OCI-LY7 (cell line): Measurements from ENCODE around the gene SLC12A9. TPM values are rescaled to one million over a fixed set of nuclear protein-coding genes. Genes with fewer than 3 reads are reported as not detected.

Experiments used
- microRNA-seq: library from miRNA; unstranded; fragments of <30 nt; microRNA quantifications from one replicate; pipeline ENCODE4 v1.2.0, GENCODE V29; 2022; ENCODE audit warnings: borderline replicate concordance
- small RNA-seq: library from RNA; depleted of rRNA; stranded (forward); fragments of <200 nt; gene quantifications from one replicate; pipeline ENCODE3, GENCODE V24; 2014
- total RNA-seq, 2 experiments: library from RNA; depleted of rRNA in 1 of 2; stranded (reverse); fragments of >200 nt in 1 of 2; shearing (Covaris generic) in 1 of 2; gene quantifications; 2 replicates each; pipeline ENCODE4 v1.2.3, GENCODE V29; 2014 to 2022

The SLC12A9 gene
- total RNA-seq, 2 experiments from 2014 or later = 15.7 to 25.6 TPM

Small RNA genes lying within 50 kb of the gene (microRNA-seq; reads per million reads assigned to microRNA genes)
- not detected for gene MIR6875

Small RNA genes lying within 50 kb of the gene (small RNA-seq; reads per million reads assigned to genes)
- gene RN7SL549P = not detected
- gene RN7SL750P = not detected

Other genes with a start within 250 kb of the SLC12A9 start
- gene MOSPD3, start 240.2 kb upstream of the SLC12A9 start, total RNA-seq (2014; rRNA removed; shearing (Covaris generic)) = 7.1 and 12.0 TPM in 2 replicates
- 10.4 and 15.1 TPM in 2 replicates for gene MOSPD3, start 240.2 kb upstream of the SLC12A9 start, total RNA-seq (2022)
- 8.1 and 12.1 TPM in 2 replicates for gene TFR2, start 211.2 kb upstream of the SLC12A9 start, total RNA-seq (2014; rRNA removed; shearing (Covaris generic))
- gene TFR2, start 211.2 kb upstream of the SLC12A9 start, total RNA-seq (2022) = 25.0 and 26.0 TPM in 2 replicates
- not detected in 2 replicates for gene ACTL6B, start 196.3 kb upstream of the SLC12A9 start, total RNA-seq (2014; rRNA removed; shearing (Covaris generic))
- gene ACTL6B, start 196.3 kb upstream of the SLC12A9 start, total RNA-seq (2022) = not detected in 2 replicates
- gene GNB2, start 179.0 kb upstream of the SLC12A9 start, total RNA-seq (2014; rRNA removed; shearing (Covaris generic)) = 59.4 and 80.4 TPM in 2 replicates
- 174 and 180 TPM in 2 replicates for gene GNB2, start 179.0 kb upstream of the SLC12A9 start, total RNA-seq (2022)
- 35.7 and 40.2 TPM in 2 replicates for gene GIGYF1, start 158.5 kb upstream of the SLC12A9 start, total RNA-seq (2014; rRNA removed; shearing (Covaris generic))
- gene GIGYF1, start 158.5 kb upstream of the SLC12A9 start, total RNA-seq (2022) = 52.0 and 58.8 TPM in 2 replicates
- 82.6 and 94.3 TPM in 2 replicates for gene POP7, start 146.6 kb upstream of the SLC12A9 start, total RNA-seq (2014; rRNA removed; shearing (Covaris generic))
- 43.7 and 47.2 TPM in 2 replicates for gene POP7, start 146.6 kb upstream of the SLC12A9 start, total RNA-seq (2022)
- 0.13 TPM in 1 of 2 replicates, not detected in the other for gene EPO, start 132.2 kb upstream of the SLC12A9 start, total RNA-seq (2014; rRNA removed; shearing (Covaris generic))
- gene EPO, start 132.2 kb upstream of the SLC12A9 start, total RNA-seq (2022) = not detected in 2 replicates
- not detected in 2 replicates for gene ZAN, start 119.1 kb upstream of the SLC12A9 start, total RNA-seq (2014; rRNA removed; shearing (Covaris generic))
- not detected in 2 replicates for gene ZAN, start 119.1 kb upstream of the SLC12A9 start, total RNA-seq (2022)
- gene EPHB4, start 25.2 kb upstream of the SLC12A9 start, total RNA-seq (2014; rRNA removed; shearing (Covaris generic)) = 4.2 and 5.6 TPM in 2 replicates
- gene EPHB4, start 25.2 kb upstream of the SLC12A9 start, total RNA-seq (2022) = 7.3 and 8.0 TPM in 2 replicates
- gene TRIP6, start 14.7 kb downstream of the SLC12A9 start, total RNA-seq (2014; rRNA removed; shearing (Covaris generic)) = 2.2 and 3.3 TPM in 2 replicates
- 1.8 and 3.1 TPM in 2 replicates for gene TRIP6, start 14.7 kb downstream of the SLC12A9 start, total RNA-seq (2022)
- 154 and 174 TPM in 2 replicates for gene SRRT, start 22.4 kb downstream of the SLC12A9 start, total RNA-seq (2014; rRNA removed; shearing (Covaris generic))
- gene SRRT, start 22.4 kb downstream of the SLC12A9 start, total RNA-seq (2022) = 247 and 264 TPM in 2 replicates
- gene UFSP1, start 37.0 kb downstream of the SLC12A9 start, total RNA-seq (2014; rRNA removed; shearing (Covaris generic)) = 2.8 and 4.9 TPM in 2 replicates
- 3.3 and 3.8 TPM in 2 replicates for gene UFSP1, start 37.0 kb downstream of the SLC12A9 start, total RNA-seq (2022)
- gene ACHE, start 43.2 kb downstream of the SLC12A9 start, total RNA-seq (2014; rRNA removed; shearing (Covaris generic)) = not detected in 2 replicates
- gene ACHE, start 43.2 kb downstream of the SLC12A9 start, total RNA-seq (2022) = not detected in 2 replicates
- not detected in 2 replicates for gene MUC3A, start 96.8 kb downstream of the SLC12A9 start, total RNA-seq (2014; rRNA removed; shearing (Covaris generic))
- gene MUC3A, start 96.8 kb downstream of the SLC12A9 start, total RNA-seq (2022) = not detected in 2 replicates
- gene MUC12, start 116.9 kb downstream of the SLC12A9 start, total RNA-seq (2014; rRNA removed; shearing (Covaris generic)) = not detected in 2 replicates
- not detected in 2 replicates for gene MUC12, start 116.9 kb downstream of the SLC12A9 start, total RNA-seq (2022)
- gene MUC17, start 167.4 kb downstream of the SLC12A9 start, total RNA-seq (2014; rRNA removed; shearing (Covaris generic)) = not detected in 2 replicates
- gene MUC17, start 167.4 kb downstream of the SLC12A9 start, total RNA-seq (2022) = not detected in 2 replicates
- 15.6 and 16.7 TPM in 2 replicates for gene TRIM56, start 232.8 kb downstream of the SLC12A9 start, total RNA-seq (2014; rRNA removed; shearing (Covaris generic))
- 47.3 and 51.9 TPM in 2 replicates for gene TRIM56, start 232.8 kb downstream of the SLC12A9 start, total RNA-seq (2022)